H9 (cell line): ENCODE measurements around the gene TTC31. TPM values are rescaled to one million over a fixed set of nuclear protein-coding genes. Genes with fewer than 3 reads are reported as not detected.

ENCODE experiments used
- DNase-seq: peaks from one replicate; pipeline ENCODE4 v3.0.0-alpha.2; 2017
- H2AFZ ChIP-seq: one replicate; pipeline ENCODE4 v1.6.1; 2013; ENCODE audit warnings: mild to moderate bottlenecking, low read length, control low read depth, moderate library complexity
- H2AK5ac ChIP-seq: 2 replicates; pipeline ENCODE4 v1.6.1; 2013; ENCODE audit warnings: low read length, control low read depth, mixed read lengths; ENCODE audit not compliant: insufficient read length
- H2BK120ac ChIP-seq: one replicate; pipeline ENCODE4 v1.6.1; 2013; ENCODE audit warnings: low read depth, mild to moderate bottlenecking, low read length, control low read depth, inconsistent platforms; ENCODE audit not compliant: poor library complexity, severe bottlenecking
- H2BK12ac ChIP-seq: 2 replicates; pipeline ENCODE4 v1.6.1; 2013; ENCODE audit warnings: low read length, control low read depth, mixed read lengths, low read depth; ENCODE audit not compliant: insufficient read length
- H2BK15ac ChIP-seq: 2 replicates; pipeline ENCODE4 v1.6.1; 2013; ENCODE audit warnings: low read depth, low read length, control low read depth
- H2BK20ac ChIP-seq: one replicate; pipeline ENCODE4 v1.6.1; 2013; ENCODE audit warnings: low read depth, mild to moderate bottlenecking, low read length, control low read depth, inconsistent platforms; ENCODE audit not compliant: poor library complexity, severe bottlenecking
- H2BK5ac ChIP-seq: 2 replicates; pipeline ENCODE4 v1.6.1; 2013; ENCODE audit warnings: low read length, control low read depth, mixed read lengths; ENCODE audit not compliant: insufficient read length
- H3K14ac ChIP-seq: 2 replicates; pipeline ENCODE4 v1.6.1; 2013; ENCODE audit warnings: low read length, control low read depth; ENCODE audit not compliant: insufficient read depth
- H3K18ac ChIP-seq: 2 replicates; pipeline ENCODE4 v1.6.1; 2013; ENCODE audit warnings: low read depth, mild to moderate bottlenecking, mixed read lengths, low read length, control low read depth; ENCODE audit not compliant: insufficient read length
- H3K23ac ChIP-seq: 2 replicates; pipeline ENCODE4 v1.6.1; 2013; ENCODE audit warnings: low read length, control low read depth, mixed read lengths, low read depth; ENCODE audit not compliant: insufficient read length
- H3K23me2 ChIP-seq: 2 replicates; pipeline ENCODE4 v1.6.1; 2013; ENCODE audit warnings: low read depth, mild to moderate bottlenecking, mixed read lengths, low read length, control low read depth; ENCODE audit not compliant: insufficient read length, poor library complexity, severe bottlenecking
- H3K27ac ChIP-seq: 2 replicates; pipeline ENCODE4 v1.5.1; 2013; ENCODE audit warnings: low read length, control low read depth, mixed read lengths, low read depth; ENCODE audit not compliant: insufficient read length
- H3K27me3 ChIP-seq: 2 replicates; pipeline ENCODE4 v1.6.1; 2013; ENCODE audit warnings: low read length, control low read depth, inconsistent platforms; ENCODE audit not compliant: insufficient read depth
- H3K4ac ChIP-seq: 2 replicates; pipeline ENCODE4 v1.6.1; 2013; ENCODE audit warnings: low read depth, mild to moderate bottlenecking, control low read depth, inconsistent platforms, low read length, moderate library complexity
- H3K4me1 ChIP-seq: 2 replicates; pipeline ENCODE4 v1.6.1; 2013; ENCODE audit warnings: low read length, control low read depth, inconsistent platforms; ENCODE audit not compliant: insufficient read depth
- H3K4me2 ChIP-seq: 2 replicates; pipeline ENCODE4 v1.6.1; 2013; ENCODE audit warnings: low read length, control low read depth, mixed read lengths; ENCODE audit not compliant: insufficient read length, insufficient read depth
- H3K56ac ChIP-seq: 2 replicates; pipeline ENCODE4 v1.6.1; 2013; ENCODE audit warnings: low read depth, mild to moderate bottlenecking, mixed read lengths, low read length, control low read depth; ENCODE audit not compliant: insufficient read length
- H3K79me1 ChIP-seq: 2 replicates; pipeline ENCODE4 v1.6.1; 2013; ENCODE audit warnings: low read depth, mild to moderate bottlenecking, moderate library complexity, low read length, control low read depth, inconsistent platforms; ENCODE audit not compliant: insufficient read depth, poor library complexity, severe bottlenecking
- H3K79me2 ChIP-seq: 2 replicates; pipeline ENCODE4 v1.6.1; 2013; ENCODE audit warnings: low read length, control low read depth, inconsistent platforms; ENCODE audit not compliant: insufficient read depth
- H3K9ac ChIP-seq: 2 replicates; pipeline ENCODE4 v1.6.1; 2013; ENCODE audit warnings: low read length, control low read depth, mixed read lengths; ENCODE audit not compliant: insufficient read length; ENCODE audit errors: extremely low read depth
- H3K9me3 ChIP-seq: one replicate; pipeline ENCODE4 v1.6.1; 2013; ENCODE audit warnings: low read depth, low read length, inconsistent platforms; ENCODE audit not compliant: control insufficient read depth
- H3T11ph ChIP-seq: one replicate; pipeline ENCODE4 v1.6.1; 2013; ENCODE audit warnings: mild to moderate bottlenecking, low read length, control low read depth, inconsistent platforms
- H4K20me1 ChIP-seq: one replicate; pipeline ENCODE4 v1.6.1; 2013; ENCODE audit not compliant: control insufficient read depth, insufficient read length, insufficient read depth
- H4K5ac ChIP-seq: 2 replicates; pipeline ENCODE4 v1.6.1; 2013; ENCODE audit warnings: low read depth, mild to moderate bottlenecking, mixed read lengths, low read length, control low read depth; ENCODE audit not compliant: insufficient read length
- H4K8ac ChIP-seq: replicated peaks from 2 replicates; pipeline ENCODE4 v1.6.1; 2013; ENCODE audit warnings: low read length, control low read depth, mixed read lengths, low read depth; ENCODE audit not compliant: insufficient read length
- H4K91ac ChIP-seq: 2 replicates; pipeline ENCODE4 v1.6.1; 2013; ENCODE audit warnings: low read depth, mild to moderate bottlenecking, moderate library complexity, mixed read lengths, low read length, control low read depth; ENCODE audit not compliant: insufficient read length
- H3K27ac Mint-ChIP-seq, 3 experiments: 2 replicates in 2 of 3; 3 replicates in 1 of 3; pipeline ENCODE4 v1.8.0; 2020 to 2021; ENCODE audit warnings: mixed read lengths in 3 of 3, mild to moderate bottlenecking in 1 of 3, moderate library complexity in 1 of 3
- H3K27me3 Mint-ChIP-seq: 2 replicates; pipeline ENCODE4 v1.8.0; 2021; ENCODE audit warnings: low read depth, mild to moderate bottlenecking, moderate library complexity, mixed read lengths
- H3K36me3 Mint-ChIP-seq, 3 experiments: 2 replicates in 2 of 3; 3 replicates in 1 of 3; pipeline ENCODE4 v1.8.0; 2020 to 2021; ENCODE audit warnings: low read depth in 3 of 3, mixed read lengths in 3 of 3; ENCODE audit not compliant: insufficient read depth in 1 of 3
- H3K4me1 Mint-ChIP-seq, 2 experiments: 2 replicates each; pipeline ENCODE4 v1.8.0; 2020; ENCODE audit warnings: mixed read lengths in 2 of 2
- H3K4me3 Mint-ChIP-seq, 2 experiments: 2 replicates in 1 of 2; 3 replicates in 1 of 2; pipeline ENCODE4 v1.8.0; 2020 to 2021; ENCODE audit warnings: mild to moderate bottlenecking in 2 of 2, mixed read lengths in 2 of 2, moderate library complexity in 1 of 2
- H3K9me3 Mint-ChIP-seq, 2 experiments: 2 replicates in 1 of 2; 3 replicates in 1 of 2; pipeline ENCODE4 v1.8.0; 2020; ENCODE audit warnings: mild to moderate bottlenecking in 2 of 2, mixed read lengths in 2 of 2, moderate library complexity in 1 of 2
- WGBS: extraction: QIAGEN DNeasy Blood & Tissue Kit; methylation state at CpG from one replicate; pipeline ENCODE4 v1.1.7; 2013; ENCODE audit warnings: missing lambda C conversion rate, low lambda C conversion rate, mixed read lengths; ENCODE audit not compliant: insufficient read length; ENCODE audit errors: extremely low coverage; 5-methylcytosine and 5-hydroxymethylcytosine counted together
- total RNA-seq: library from RNA; stranded (reverse); gene quantifications from 2 replicates; pipeline ENCODE4 v1.2.1, GENCODE V29; 2021
- TF ChIP-seq, protein P1 (sequence below): fragments of 200-600 bp; sonication (generic); conservative IDR thresholded peaks from 3 replicates; pipeline ENCODE4 v1.8.0; 2021; ENCODE audit warnings: antibody characterized with exemption, mild to moderate bottlenecking

Gene TTC31
- total RNA-seq, 1 experiment from 2014 or later = 33.3 TPM

DNA sequence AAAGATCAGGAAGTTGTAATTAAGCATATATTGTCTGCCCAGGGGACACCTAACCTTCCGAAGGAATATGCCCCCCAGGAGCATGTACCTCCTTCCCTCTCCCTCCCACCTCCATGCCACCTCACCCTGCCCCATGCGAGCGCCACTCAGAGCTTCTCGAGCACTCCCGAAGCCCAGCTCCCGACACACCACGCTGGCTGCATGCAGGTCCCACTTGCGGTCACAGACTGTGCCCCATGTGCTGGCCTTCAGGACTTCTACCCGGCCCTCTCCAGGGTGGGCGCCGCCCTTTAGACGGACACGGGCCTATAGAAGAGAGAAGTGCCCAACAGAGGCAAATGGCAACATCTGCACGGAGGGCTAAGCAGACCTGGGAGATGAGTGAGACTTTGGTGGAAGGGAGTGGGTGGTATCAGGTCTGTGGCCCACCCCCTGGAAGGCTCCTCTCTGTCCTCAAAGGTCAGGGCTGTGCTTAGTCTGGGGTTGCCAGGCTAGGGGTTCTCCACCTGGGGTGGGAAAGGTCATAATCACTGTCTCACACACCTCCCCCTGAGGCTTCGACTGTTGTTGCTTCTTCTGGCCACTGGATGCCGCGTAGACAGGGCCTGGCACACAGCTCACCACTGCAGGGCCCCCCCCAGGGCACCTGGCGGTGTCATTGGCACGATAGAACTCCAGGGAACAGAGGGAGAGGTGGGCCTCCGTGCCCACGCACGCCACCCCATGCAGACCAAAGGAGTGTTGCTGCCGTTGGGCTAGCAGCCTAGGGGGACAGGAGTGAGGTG lies 53.5 kb downstream of the TTC31 start:
- Histone ChIP-seq H3K79me2 (no peaks in the 10 kb centered on the region), H3K79me1 (no peaks in the 10 kb centered on the region), H3K9ac (no peak overlapping the region), H3K27me3 (no peaks in the 10 kb centered on the region), H2AK5ac (no peak overlapping the region), H3K4me1 (no peaks in the 10 kb centered on the region), H3K14ac (no peak overlapping the region), H4K20me1 (no peaks in the 10 kb centered on the region), H2BK12ac (no peak overlapping the region), H2AFZ (no peak overlapping the region), H3K9me3 (no peaks in the 10 kb centered on the region), H3K18ac (no peak overlapping the region), H3T11ph (no peak overlapping the region), H2BK15ac (no peak overlapping the region), H3K27ac (no peak overlapping the region), H2BK20ac (no peak overlapping the region), H3K23ac (no peak overlapping the region), H4K8ac (no peak overlapping the region), H4K5ac (no peak overlapping the region), H4K91ac (no peak overlapping the region), H3K56ac (no peak overlapping the region), H3K23me2 (no peaks in the 10 kb centered on the region), H2BK5ac (no peak overlapping the region), H2BK120ac (no peak overlapping the region), H3K4ac (no peak overlapping the region), H3K4me2 (no peak overlapping the region)
- Mint-ChIP-seq H3K27ac (no peak overlapping the region), H3K27me3 (no peaks in the 10 kb centered on the region), H3K9me3 (no peaks in the 10 kb centered on the region), H3K4me1 (peaks cover 3 to 9% of the 10 kb centered on the region in 2 experiments; a peak in 1 of 4 replicates), H3K36me3 (peaks cover 0 to 31% (median 24%) of the 10 kb centered on the region in 3 experiments; a peak in 5 of 7 replicates), H3K4me3 (no peak overlapping the region)
- TF ChIP-seq, protein P1, sequence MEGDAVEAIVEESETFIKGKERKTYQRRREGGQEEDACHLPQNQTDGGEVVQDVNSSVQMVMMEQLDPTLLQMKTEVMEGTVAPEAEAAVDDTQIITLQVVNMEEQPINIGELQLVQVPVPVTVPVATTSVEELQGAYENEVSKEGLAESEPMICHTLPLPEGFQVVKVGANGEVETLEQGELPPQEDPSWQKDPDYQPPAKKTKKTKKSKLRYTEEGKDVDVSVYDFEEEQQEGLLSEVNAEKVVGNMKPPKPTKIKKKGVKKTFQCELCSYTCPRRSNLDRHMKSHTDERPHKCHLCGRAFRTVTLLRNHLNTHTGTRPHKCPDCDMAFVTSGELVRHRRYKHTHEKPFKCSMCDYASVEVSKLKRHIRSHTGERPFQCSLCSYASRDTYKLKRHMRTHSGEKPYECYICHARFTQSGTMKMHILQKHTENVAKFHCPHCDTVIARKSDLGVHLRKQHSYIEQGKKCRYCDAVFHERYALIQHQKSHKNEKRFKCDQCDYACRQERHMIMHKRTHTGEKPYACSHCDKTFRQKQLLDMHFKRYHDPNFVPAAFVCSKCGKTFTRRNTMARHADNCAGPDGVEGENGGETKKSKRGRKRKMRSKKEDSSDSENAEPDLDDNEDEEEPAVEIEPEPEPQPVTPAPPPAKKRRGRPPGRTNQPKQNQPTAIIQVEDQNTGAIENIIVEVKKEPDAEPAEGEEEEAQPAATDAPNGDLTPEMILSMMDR = no peak
- WGBS = no CpG with 5 or more reads among the region's 23 CpGs
- DNase-seq = no peak
